K562 (cell line): ENCODE data around the gene B3GALT6. TPM values are rescaled to one million over a fixed set of nuclear protein-coding genes. Genes with fewer than 3 reads are reported as not detected.
A peak's percentile ranks its signal among the peaks of the same experiment; 100 is the strongest.

Experiments used
- ARID4B ChIP-seq: sonication (generic); formaldehyde crosslinking; IDR thresholded peaks from 2 replicates; pipeline ENCODE4 v1.8.0; 2022; ENCODE audit warnings: mild to moderate bottlenecking, missing genetic modification reagents
- ATF7 ChIP-seq: fragments of 450-650 bp; IDR thresholded peaks from 2 replicates; pipeline ENCODE4 v1.7.1; 2014; ENCODE audit warnings: mild to moderate bottlenecking, moderate library complexity
- CREB3L1 ChIP-seq: fragments of 450-650 bp; IDR thresholded peaks from 2 replicates; pipeline ENCODE4 v1.6.1; 2014; ENCODE audit warnings: low read depth, mild to moderate bottlenecking, moderate library complexity, borderline replicate concordance
- FOSL1 ChIP-seq: fragments of 200-800 bp; sonication (Bioruptor generic); conservative IDR thresholded peaks from 2 replicates; pipeline ENCODE4 v1.6.1; 2016; ENCODE audit warnings: missing genetic modification characterization, missing compliant biosample characterization
- GATAD2A ChIP-seq: fragments of 450-650 bp; IDR thresholded peaks from 2 replicates; pipeline ENCODE4 v1.6.1; 2017
- HLTF ChIP-seq: fragments of 450-650 bp; IDR thresholded peaks from 2 replicates; pipeline ENCODE4 v1.6.1; 2016
- KAT2B ChIP-seq: IDR thresholded peaks from one replicate; pipeline ENCODE4 v1.6.1; 2012; ENCODE audit warnings: low read depth, mild to moderate bottlenecking, control low read depth, inconsistent platforms, low read length, moderate library complexity
- MCM3 ChIP-seq: fragments of 450-650 bp; IDR thresholded peaks from 2 replicates; pipeline ENCODE4 v1.6.1; 2016
- MITF ChIP-seq: IDR thresholded peaks from 2 replicates; pipeline ENCODE4 v1.6.1; 2014; ENCODE audit warnings: antibody characterized with exemption
- NKRF ChIP-seq: fragments of 450-650 bp; IDR thresholded peaks from 2 replicates; pipeline ENCODE4 v1.6.1; 2016; ENCODE audit warnings: borderline replicate concordance
- OTX1 ChIP-seq: fragments of 450-650 bp; formaldehyde crosslinking; IDR thresholded peaks from 2 replicates; pipeline ENCODE4 v1.4.0; 2022; ENCODE audit warnings: mild to moderate bottlenecking
- PCBP1 ChIP-seq: fragments of 200-400 bp; formaldehyde crosslinking; IDR thresholded peaks from 2 replicates; pipeline ENCODE4 v1.6.1; 2018; ENCODE audit warnings: mild to moderate bottlenecking, low read depth, low read length; ENCODE audit not compliant: poor library complexity, severe bottlenecking
- POLR2AphosphoS5 ChIP-seq: IDR thresholded peaks from 2 replicates; pipeline ENCODE4 v1.6.1; 2011; ENCODE audit warnings: mild to moderate bottlenecking, low read depth, low read length, moderate library complexity; ENCODE audit not compliant: control insufficient read depth, insufficient read depth
- RCOR1 ChIP-seq, 2 experiments: IDR thresholded peaks; 2 replicates each; pipeline ENCODE4 v1.6.1; 2012; ENCODE audit warnings: low read depth in 2 of 2, low read length in 2 of 2, borderline replicate concordance in 1 of 2, improper control_type of control experiment in 1 of 2
- SMAD4 ChIP-seq: fragments of 250-450 bp; sonication (Bioruptor Pico); conservative IDR thresholded peaks from 2 replicates; pipeline ENCODE4 v1.8.0; 2021; ENCODE audit warnings: inconsistent platforms, mild to moderate bottlenecking, moderate library complexity
- ZBTB1 ChIP-seq: sonication (generic); formaldehyde crosslinking; IDR thresholded peaks from 2 replicates; pipeline ENCODE4 v1.8.1; 2023; ENCODE audit warnings: missing genetic modification reagents, low read depth, mild to moderate bottlenecking, borderline replicate concordance
- polyA plus RNA-seq, 8 experiments: library from polyadenylated mRNA; depleted of rRNA in 4 of 8; stranded (reverse) in 5 of 8; unstranded in 3 of 8; fragments of >200 nt; fragmentation: Nextera tagmentation in 2 of 8; fragmentation: Illumina TruSeq in 1 of 8; extraction: Ambion mirVana in 2 of 8; extraction: Trizol in 1 of 8; gene quantifications; 2 replicates each; pipeline versions ENCODE4 v1.2.1 to v1.2.3, GENCODE V29; 2011 to 2014; ENCODE audit warnings: inconsistent platforms in 1 of 8, missing spikeins in 1 of 8
- total RNA-seq, 7 experiments: library from RNA; depleted of rRNA in 6 of 7; stranded (reverse); fragments of >200 nt in 6 of 7; fragmentation: Illumina TruSeq in 2 of 7; extraction: Trizol in 2 of 7; gene quantifications; 2 replicates each; pipeline versions ENCODE4 v1.2.1 to v1.2.3, GENCODE V29; 2011 to 2021; ENCODE audit warnings: low replicate concordance in 1 of 7

The B3GALT6 gene
- total and polyA plus RNA-seq, 9 of the 15 experiments (the other 6 are each of a cell fraction or from before 2014, with no cell fraction given): 0.68 to 29.8 (median 9.9) TPM

- TF ChIP-seq ARID4B (CRISPR knock-in tag): peak; percentile 82
- TF ChIP-seq ATF7: peak; percentile 45; the same call in 1 of the 2 replicates
- TF ChIP-seq MCM3: no peak
- peak; percentile 52; the same call in 1 of the 2 replicates for TF ChIP-seq NKRF
- peak; percentile 82 for TF ChIP-seq PCBP1
- no peak for TF ChIP-seq OTX1 (CRISPR knock-in tag)
- TF ChIP-seq FOSL1 (tag): peak; percentile 39; the same call in 1 of the 2 replicates
- no peak for TF ChIP-seq ZBTB1 (CRISPR knock-in tag)
- TF ChIP-seq MITF: no peak
- peak; percentile 80; the same call in 1 of the 2 replicates for TF ChIP-seq CREB3L1
- no peak for TF ChIP-seq KAT2B
- 0 out of 2 replicates have a peak, but pooled peaks have one; percentile 35 for TF ChIP-seq GATAD2A
- 0 out of 2 replicates have a peak, but pooled peaks have one; percentile 13 for TF ChIP-seq HLTF
- peak in 1 of 2 experiments; percentile 32; a peak in 1 of 4 replicates for TF ChIP-seq RCOR1 (IDR thresholded peaks at IDR 0.05; ENCODE audit: borderline replicate concordance in 1 of 2, low read depth in 2 of 2, low read length in 2 of 2)
- 0 out of 2 replicates have a peak, but pooled peaks have one; percentile 51 for TF ChIP-seq SMAD4
- TF ChIP-seq POLR2AphosphoS5: peak; percentile 73
These were observed 41.7 kb downstream of the B3GALT6 start, which contains the start of gene UBE2J2 (continued) for GRCh38 chr1:1273512-1274298.
